HG03442 (cell line): ENCODE results near the gene ZNF497.

Experiments used
- ATAC-seq: cut with Tn5 transposase; IDR thresholded peaks from one replicate; pipeline ENCODE4 v1.9.1; 2021; ENCODE audit warnings: mild to moderate bottlenecking, moderate library complexity; ENCODE audit not compliant: unreplicated experiment

The ZNF497 gene

DNA sequence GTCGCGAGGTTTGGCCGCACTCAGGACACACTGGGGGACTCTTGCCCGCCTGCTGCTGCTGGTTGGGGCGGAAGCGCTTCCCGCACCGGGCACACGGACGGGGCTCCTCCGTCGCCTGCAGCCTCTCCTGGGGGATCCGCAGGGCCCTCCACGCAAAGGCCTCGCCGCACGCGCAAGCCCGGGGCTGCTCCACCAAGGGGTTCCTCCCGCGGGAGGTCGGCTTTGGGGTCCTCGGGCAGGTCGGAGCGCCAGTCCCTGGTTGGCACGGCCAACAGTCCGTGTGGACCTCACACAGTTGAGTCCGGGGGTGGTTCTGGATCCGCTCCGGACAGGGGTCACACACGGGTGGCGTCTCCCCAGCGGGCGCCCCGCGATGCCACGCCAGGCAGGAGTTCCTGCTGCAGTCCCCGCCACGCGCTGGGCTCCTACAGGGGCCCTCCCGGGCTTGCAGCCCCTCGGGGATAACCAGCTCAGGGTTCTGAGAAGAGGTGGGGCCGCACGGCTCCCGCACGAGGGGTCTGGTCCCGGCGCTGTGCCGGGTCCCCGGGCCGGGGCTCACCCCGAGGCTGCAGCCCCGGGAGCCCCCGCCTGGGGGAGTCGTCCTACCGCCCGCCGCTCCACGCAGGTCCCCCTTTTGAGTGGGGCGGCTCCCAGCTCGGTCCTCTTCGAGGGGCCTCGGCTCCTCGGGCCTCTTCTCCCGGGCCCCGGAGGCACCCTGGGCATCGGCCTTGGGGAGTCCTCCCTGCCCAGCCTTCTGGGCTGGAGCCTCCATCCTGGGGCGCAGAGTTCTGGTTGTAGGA lies 6.2 kb upstream of the ZNF497 start:
- no peak for ATAC-seq

DNA sequence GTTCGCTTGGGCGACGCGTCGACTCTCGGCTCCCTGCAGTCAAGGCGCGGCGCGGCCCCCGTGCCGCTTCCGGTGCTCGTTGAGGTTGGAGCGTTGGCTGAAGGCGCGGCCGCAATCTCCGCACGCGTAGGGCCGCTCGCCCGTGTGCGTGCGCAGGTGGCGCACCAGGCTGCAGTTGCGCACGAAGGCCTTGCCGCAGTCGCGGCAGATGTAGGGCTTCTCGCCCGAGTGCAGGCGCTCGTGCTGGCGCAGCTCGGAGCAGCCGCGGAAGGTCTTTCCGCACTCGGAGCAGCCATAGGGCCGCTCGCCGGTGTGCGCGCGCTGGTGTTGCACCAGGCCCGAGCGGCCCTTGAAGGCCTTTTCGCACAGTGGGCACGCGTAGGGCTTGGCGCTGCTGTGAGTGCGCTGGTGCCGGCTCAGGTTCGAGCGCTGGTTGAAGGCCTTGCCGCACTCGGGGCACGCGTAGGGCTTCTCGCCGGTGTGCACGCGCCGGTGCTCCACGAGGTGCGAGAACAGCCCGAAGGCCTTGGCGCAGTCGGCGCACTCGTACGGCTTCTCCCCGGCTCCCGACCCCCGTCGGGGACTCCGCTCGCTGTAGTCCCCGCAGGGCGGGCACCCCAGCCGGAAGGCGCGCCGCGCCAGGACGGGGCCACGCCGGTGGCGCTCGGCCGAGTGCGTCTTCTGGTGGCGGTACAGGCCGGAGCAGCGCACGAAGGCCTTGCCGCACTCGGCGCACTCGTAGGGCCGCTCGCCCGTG lies 5.3 kb upstream of the ZNF497 start:
- no peak for ATAC-seq

DNA sequence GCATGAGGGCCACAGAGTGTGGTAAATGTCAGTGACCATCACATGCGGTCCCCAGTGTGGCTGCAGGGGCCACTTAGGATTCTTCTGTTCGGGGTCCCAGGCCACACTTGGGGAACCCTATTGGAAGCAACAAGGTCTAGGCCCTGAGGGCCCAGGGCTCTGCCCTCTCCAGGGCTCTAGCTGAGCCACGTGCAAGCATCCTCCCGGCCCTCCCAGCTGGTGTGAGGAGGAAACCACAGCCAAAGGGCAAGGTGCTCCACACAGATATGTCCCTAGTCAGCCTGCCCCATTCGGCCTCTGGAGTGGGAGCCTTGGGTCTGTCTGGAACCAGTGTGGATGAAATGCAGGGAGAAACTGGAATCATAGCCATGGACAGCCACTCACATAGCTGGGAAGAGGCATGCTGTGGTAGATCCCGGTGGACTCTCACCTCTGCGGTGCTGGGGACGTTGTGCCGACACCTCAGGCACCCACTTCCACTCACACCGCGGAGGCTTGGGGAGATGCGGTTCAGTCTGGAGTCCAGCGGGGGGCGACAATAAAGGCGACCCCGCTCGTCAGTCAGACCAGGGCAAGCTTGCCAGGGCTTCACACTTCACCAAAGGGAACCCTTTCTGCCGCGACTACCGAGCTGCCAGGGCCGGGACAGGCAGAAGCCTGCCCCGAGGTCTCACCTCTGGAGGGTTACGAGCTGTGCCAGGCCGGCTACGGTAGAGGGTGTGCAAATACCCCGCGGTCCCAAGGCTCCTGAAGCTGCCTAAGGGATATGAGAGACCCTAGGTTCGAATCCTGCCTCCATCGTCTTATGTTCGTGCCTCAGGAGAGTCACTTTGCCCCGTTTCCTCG lies 4.3 kb upstream of the ZNF497 start:
- ATAC-seq: no peak

DNA sequence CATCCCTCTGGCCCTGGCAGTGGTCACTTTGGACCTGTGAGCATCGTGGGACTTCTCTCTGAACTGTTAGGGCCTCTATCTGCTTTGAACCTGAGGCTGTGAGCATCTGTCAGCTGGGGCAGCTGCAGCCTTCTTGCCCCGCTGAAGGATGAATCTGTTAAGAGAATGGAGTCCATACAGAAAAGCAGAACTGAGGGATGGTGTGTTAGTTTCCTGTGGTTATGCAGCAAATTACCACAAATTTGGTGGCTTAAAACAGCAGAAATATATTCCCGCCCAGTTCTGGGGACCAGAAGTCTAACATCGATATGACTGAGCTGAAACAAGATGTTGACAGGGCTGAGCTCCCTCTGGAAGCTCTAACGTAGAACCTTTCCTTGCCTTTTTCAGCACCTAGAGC lies 1.6 kb upstream of the ZNF497 start:
- ATAC-seq: no peak

DNA sequence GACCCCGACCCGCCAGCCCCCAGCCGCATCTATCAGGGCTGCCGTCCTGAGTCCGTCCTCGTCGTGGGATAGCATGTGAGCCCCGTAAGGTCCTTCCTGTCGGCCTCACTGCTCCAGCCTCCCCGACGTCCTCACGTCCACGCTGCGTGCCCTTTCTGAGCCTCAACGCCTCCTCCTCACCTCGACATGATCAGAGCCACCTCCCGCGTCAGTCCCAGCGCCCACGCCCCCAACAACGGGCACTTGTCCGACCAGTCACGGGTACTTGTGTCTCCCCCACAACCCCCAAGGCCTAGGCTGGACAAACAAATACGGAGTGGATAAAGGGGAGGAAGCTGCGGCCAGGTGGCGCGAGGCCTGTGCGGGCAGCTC lies 665 bp downstream of the ZNF497 start:
- no peak for ATAC-seq

DNA sequence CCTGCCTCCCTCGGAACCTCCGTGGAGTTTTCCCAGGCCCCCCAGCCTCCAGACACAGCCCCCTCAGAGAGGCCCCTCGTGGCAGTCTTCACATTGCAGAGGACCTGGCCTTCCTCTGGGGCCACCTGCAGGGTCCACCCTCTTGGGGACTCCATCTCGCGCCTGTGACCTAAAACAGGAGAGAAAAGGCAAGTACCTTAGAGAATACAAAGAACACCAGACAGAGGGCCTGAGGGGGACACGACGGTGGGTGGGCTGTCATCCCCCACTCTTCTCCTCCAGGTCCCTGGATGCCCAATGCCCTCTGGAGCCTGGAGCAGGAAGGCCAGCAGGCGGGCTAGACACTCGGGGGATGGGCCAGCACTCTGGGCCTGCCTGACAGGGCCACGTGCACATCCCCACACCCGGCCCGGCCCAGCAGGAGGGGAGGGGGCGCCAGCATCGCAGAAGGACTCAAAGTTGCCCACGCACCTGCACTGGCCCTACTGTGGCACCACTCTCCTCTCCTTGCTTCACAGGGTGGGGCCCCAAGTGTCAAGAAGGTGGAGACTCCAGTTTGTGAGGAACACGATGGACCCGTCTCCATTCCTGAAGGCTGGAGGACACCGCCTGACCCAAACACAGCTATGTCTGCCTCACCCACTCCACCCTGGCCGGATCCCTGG lies 4.9 kb downstream of the ZNF497 start:
- ATAC-seq: no peak

DNA sequence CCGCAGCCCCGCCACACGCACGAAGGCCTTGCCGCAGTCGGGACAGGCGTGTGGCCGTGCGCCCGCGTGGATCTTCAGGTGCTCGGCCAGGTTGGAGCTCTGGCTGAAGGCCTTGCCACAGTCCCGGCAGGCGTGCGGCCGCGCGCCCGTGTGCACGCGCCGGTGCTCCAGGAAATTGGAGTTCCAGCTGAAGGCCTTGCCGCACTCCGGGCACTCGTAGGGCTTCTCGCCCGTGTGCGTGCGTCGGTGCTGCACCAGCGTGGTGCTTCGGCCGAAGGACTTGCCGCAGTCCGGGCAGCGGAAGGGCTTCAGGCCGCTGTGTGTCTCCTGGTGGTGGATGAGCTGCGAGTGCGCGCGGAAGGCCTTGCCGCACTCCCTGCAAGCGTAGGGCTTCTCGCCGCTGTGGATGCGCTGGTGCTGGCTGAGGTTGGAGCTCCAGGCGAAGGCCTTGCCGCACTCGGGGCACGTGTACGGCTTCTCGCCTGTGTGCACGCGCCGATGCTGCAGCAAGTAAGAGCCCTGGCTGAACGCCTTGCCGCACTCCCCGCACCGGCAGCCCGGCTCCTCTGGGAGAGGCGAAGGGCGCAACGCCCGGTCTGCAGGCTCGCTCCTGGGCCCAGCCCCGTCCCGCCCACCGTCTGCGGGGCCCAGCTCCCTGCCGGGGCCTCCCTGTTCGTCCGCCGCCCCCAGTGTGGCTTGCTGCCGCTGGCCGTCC lies 5.6 kb downstream of the ZNF497 start:
- ATAC-seq: no peak

DNA sequence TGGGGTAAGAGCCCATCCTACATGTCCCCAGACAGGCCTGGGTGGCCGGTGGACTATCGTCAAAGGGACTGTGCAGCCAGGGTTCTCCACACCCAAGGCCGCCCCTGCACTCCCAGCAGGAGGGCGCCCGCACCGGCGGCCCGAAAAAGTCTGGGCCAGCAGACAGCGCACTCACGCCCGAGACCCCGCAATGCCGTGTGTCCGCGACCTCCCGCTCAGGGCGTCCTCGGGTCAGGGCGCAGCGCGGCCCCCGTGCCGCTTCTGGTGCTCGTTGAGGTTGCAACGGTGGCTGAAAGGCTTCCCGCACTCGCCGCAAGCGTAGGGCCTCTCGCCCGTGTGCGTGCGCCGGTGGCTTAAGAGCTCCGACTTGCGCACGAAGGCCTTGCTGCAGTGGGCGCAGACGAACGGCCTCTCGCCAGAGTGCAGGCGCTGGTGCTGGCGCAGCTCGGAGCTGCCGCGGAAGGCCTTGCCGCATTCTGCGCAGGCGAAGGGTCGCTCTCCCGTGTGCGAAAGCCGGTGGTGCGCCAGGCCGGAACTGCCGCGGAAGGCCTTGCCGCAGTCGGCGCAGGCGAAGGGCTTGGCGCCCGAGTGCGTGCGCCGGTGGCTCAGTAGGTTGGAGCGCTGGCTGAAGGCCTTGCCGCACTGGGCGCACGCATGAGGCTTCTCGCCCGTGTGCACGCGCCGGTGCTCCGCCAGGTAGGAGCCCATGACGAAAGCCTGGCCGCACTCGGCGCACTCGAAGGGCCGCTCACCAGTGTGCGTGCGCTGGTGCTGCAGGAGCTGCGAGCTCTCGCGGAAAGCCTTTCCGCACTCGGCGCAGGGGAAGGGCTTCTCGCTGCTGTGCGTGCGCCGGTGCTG lies 6.4 kb downstream of the ZNF497 start:
- no peak for ATAC-seq

DNA sequence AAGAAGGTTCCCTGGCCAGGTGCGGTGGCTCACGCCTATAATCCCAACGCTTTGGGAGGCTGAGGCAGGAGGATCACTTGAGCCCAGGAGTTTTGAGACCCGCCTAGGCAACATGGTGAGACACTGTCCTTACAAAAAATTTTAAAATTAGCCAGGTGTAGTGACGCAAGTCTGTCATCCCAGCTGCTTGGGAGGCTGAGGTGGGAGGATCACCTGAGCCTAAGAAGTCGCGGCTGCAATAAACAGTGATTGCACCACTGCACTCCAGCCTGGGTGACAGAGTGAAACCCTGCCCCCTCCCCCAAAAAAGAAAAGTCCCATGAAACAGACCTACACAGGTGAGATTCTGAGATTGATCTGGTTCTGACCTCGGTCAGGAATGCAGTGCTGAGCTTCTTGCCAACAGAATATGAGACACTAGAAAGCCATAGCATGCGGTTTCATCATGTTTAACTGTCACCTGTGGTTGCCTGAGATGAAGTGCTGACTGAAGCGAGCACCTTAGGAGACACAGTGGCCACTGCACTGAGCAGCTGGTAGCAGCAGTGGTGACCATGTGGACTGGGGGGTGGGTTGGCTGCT lies 7.2 kb downstream of the ZNF497 start:
- ATAC-seq: no peak

DNA sequence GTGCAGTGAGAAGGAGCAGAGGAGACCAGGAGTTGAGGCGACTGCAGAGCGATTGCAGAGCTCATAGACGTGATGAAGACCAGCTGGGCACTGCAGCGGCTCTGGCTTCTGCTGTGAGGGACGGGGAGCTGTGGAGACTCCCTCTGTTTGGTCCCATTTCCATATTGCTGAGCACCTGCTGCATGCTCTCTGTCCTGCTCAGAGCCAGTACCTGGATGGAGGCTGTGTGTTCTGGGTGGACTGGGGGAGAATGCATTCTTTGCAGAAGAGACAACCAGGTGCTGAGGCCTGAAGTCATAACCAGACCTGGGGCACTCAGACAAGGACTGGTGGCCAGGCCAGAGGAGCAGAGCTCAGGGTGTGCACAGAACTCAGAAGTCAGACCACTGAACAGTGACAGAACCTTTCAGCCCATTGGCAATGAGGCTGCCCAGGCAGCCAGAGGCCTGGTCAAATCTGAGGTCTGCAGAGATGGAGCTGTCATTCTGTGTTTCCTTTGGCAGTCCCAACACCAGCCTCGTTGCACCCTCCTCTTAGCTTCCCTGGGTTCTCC lies 8.0 kb downstream of the ZNF497 start:
- ATAC-seq: no peak

DNA sequence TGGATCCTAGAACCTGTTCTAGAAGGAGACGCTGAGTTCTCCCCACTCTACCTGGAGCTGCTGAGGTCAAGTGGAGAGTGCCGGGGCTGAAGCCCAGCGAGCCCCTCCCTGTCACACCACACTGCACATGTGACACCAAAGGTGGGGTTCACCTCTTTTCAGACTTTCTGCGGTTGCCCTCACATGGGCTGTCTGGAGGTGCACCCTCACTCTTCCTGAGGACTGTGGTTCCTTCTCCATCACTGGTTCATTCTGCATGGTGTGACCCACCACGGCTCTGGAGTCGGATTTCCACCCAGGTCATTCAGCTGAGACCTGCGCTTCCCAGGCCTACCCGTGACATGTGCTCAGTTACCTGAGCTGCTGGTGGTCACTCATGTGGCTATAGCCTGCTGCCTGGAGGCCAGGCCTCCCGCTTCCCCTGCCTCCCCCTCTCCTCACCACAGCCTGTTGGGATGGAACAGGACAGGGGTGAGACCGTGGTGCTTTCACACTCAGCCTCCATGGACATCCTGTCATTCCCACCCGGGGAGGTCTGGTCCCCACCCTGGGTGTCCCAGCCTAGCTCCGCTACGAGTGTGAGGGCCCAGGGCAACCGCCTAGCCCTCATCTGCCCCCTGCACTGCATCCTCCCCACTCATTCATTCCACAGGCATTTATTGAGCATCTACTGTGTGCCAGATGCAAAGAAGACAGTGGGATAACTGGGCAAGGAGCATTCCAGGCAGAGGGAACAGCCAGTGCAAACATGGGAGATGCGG lies 8.7 kb downstream of the ZNF497 start:
- ATAC-seq: no peak

DNA sequence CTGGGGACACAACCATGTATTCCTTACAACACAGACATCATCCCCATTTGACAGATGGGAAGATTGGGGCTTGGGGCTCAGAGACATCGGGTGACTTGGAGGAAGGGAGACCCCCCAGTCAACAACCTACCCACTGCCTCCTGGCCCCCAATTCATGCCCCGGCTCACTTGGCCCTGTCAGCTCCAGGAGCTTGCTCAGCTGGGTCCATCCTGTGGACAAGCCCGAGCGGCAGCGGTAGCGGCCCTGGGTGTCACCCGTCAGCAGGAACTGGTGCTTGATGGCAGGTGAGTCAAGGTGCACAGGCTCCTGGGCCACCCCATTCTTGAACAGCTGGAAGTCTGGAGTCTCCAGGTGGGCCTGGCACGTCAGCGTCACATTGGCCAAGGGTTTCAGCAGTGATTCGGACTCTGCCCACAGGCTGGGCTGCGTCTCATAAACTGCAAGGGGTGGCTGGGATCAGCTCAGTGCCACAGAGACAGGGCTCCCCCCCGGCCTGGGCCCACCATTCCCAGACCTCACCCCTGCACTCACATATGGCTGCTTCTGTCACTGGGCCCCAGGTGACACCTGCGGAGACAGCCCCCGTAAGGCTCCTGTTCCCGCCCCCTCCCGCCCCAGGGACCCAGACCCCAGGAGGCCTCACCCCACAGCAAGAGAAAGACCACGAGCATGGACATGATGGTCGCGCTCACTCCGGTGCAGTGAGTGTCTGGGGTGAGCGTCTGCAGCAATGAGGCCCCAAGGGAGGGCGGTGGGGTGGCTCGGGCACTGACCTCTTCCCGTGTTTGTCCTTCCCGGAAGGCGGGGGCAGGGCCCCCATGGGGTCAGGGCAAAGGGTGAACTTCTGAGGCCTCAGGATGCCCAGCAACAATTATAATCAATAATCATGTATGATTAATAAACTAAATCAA lies 9.5 kb downstream of the ZNF497 start, which contains the start of gene A1BG:
Gene A1BG (minus strand): TSS at position 733 of the 912 bp plus-strand sequence. CDS start 55 bp downstream, at position 678.
- no peak for ATAC-seq

DNA sequence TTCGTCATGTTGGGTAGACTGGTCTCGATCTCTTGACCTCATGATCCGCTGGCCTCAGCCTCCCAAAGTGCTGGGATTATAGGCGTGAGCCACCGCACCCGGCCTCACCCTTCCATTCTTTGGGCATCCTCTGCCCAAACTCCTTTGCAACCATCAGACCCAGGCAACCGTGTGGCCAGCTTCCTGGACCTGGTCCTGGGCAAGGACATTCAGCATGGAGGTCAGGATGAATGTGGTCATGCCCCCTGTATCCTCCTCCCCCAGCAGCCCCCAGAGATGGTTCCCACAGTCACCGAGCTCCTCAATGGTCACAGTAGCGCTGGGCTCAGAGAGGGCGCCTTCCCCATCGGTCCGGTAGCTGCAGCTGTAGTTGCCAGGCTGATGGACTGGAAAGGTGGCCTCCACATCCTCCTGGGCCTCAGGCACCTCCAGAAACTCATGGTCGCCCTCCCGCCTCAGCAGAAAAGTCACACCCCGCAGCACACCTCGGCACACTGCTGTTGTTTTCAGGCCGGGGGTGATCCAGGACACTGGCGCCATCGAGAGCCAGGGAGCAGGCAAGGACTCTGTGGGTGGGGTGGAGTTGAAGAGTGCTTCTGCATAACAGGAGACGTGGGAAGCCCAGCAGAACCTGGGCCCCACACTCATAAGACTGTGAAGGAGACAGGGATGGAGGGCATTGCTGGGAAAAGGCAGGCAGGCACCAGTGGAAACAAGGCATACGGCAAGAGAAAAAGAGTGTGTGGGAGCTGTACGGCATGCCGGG lies 10.4 kb downstream of the ZNF497 start:
- no peak for ATAC-seq

DNA sequence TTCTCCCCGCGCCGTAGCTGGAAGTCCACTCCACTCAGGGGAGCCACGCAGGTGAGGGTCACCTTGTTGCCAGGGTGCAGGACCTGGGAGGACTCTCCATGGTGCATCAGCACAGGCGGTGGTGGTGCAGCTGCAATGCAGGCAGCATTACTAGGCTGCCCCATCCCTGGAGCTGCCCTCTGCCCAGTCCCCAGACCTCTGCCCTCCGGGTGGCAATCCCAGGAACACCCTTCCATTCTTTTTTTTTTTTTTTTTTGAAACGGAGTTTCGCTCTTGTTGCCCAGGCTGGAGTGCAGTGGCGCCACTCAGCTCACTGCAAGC lies 11.0 kb downstream of the ZNF497 start:
- ATAC-seq: no peak

DNA sequence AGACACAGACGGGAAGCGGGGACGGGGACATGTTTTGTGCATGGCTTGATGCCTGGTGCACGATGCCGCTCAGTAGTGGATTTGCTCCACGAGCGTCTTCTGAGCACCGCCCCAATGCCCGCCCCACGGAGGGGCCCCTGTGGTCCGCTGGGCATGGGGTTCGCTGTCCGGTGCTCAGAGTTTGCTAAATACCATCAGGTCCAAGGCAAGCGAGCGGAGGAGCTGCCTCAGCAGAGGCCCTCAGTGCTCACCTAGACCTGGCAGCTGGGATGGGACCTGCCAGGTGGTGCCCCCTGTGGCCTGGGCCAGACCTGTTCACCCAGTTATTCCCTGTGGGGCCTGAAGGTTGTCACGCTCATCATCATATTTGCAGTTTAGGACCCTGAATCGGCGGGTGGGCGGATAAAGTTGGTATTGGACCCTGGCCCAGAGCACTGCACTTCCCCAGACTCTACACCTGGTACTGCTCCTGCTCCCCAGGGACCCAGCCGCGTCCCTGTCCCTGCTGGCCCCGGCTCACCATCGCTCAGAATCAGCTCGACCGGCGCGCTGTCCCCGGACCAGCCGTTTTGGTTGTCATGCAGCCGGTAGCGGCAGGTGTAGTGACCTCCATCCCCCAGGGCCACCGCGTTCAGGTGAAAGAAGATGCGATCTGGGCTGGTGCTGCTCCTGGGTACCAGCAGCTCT lies 11.5 kb downstream of the ZNF497 start:
- no peak for ATAC-seq
